GM12875 (cell line): ENCODE results near the gene APOB.

ENCODE experiments used
- H3K4me3 ChIP-seq: one replicate; pipeline ENCODE4 v1.5.1; 2011; ENCODE audit warnings: low read depth, low read length, control low read depth
- CTCF ChIP-seq: IDR thresholded peaks from 2 replicates; pipeline ENCODE4 v1.5.1; 2011; ENCODE audit warnings: low read depth, mild to moderate bottlenecking, control low read depth, inconsistent platforms, low read length, moderate library complexity, borderline replicate concordance; ENCODE audit not compliant: insufficient read depth

APOB gene

DNA sequence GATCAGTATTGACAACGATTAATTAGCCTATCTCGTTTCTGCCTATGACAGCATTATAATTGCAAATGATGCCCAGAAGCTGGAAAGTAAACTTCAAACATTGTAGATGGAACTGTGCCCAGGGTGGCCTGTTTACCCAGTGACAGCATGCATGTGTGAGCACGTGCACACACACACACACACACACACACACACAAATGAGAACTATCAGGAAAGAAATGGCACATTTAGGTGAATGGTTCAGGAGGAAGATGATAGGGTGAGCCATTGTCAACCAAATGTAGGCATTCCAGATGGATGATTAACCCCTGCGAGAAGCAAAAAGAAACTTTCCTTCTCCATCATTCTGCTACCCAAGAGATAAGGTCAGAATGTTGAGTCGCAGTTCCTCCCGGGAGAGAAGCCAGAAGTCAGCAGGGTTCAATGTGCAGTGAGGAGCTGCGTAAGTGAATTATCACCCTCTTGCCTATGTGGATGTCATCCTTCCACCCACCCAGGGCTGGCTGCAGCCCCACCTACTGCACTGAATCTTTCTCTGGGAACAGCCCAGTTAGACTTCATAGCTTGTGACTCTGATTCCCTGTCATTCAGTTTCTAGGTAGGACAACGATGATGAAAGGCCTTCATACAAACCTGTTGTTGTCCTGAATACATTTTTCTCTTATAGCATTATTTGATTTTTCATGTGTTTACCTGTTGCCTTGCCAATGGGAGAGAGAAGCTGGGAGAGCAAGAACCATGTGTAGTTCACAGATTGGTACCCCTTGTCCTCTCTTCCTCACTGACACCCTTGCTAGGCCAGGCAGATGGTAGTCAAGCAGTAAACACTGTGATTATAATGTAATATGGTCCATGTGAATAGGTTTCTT lies 3.5 kb upstream of the APOB start:
- TF ChIP-seq CTCF = no peak

DNA sequence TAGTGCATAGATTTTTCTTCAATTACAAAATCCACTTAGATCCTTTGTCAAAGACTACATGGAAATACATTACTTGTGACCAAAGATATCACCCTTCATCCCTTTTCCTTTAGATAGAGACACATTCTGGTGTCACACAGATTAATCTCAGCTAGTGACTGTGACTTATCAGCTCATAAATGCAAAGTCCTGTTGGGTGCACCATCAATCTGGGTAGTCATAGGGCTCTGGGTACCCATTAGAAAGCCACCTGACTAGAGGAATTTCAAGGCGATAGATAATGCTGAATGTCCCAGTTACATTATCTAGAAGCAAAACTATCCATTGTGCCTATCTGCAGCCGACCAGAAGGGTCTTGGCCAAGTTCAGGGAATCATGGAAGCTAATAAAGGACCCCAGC lies 2.6 kb upstream of the APOB start:
- TF ChIP-seq CTCF = no peak
- no peak overlapping the region for H3K4me3 ChIP-seq

More for the DNA sequence above, 3.5 kb upstream of the APOB start:
- H3K4me3 ChIP-seq = no peak overlapping the region

- no peak overlapping the region for H3K4me3 ChIP-seq
- no peak for TF ChIP-seq CTCF
Observed at GRCh38 chr2:21044694-21045371, 960 bp upstream of the APOB start.

- H3K4me3 ChIP-seq = no peak overlapping the region
- peak; percentile 94 for TF ChIP-seq CTCF
Observed at GRCh38 chr2:21042958-21043743, 722 bp downstream of the APOB start.

GRCh38 chr2:21042708-21042957 lies 1.2 kb downstream of the APOB start:
- H3K4me3 ChIP-seq = no peak overlapping the region
- TF ChIP-seq CTCF = no peak

GRCh38 chr2:21041943-21042707 lies 1.7 kb downstream of the APOB start:
- H3K4me3 ChIP-seq = no peak overlapping the region
- no peak for TF ChIP-seq CTCF
